GM21515 (cell line): ENCODE measurements around the gene WDR64.
"Not testable (repeated sequence)": the region's sequence is repeated elsewhere in the genome, so short reads cannot be mapped to it uniquely, and the experiment has no call there.

Experiments
- ATAC-seq: cut with Tn5 transposase; IDR thresholded peaks from one replicate; pipeline ENCODE4 v1.9.1; 2021; ENCODE audit not compliant: unreplicated experiment

The WDR64 gene

DNA sequence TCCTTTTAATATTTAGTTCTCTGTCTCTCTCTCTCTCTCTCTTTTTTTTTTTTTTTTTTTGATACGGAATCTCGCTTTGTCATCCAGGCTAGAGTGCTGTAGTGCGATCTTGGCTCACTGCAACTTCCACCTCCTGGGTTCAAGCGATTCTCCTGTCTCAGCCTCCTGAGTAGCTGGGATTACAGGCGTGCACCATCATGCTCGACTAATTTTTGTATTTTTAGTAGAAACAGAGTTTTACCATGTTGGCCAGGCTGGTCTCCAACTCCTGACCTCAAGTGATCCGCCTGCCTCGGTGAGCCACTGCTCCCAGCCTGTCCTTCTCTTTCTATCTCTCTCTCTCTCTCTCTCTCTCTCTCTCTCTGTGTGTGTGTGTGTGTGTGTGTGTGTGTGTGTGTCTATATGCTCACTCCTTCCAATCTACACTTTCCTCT is 83.4 kb downstream of the WDR64 start:
- not testable (repeated sequence) for ATAC-seq

DNA sequence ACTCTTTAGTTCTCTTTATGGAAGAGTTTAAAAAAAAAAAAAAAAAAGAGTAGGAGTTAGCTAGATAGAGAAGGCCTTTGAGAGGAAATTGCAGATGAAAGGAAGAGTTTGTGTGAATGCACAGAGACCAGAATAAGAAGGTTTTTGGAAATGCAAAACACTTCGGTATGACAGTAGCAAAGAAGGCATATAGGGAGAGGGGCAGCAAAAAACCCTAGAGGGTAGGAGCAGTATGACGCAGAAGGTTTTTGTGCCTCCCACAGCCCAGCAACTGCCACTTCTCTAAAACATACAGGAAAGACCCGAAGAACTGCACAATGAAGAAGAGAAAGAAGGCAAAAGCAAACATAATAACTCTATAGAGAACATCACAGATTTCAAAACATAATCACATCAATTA is 84.3 kb downstream of the WDR64 start:
- no peak for ATAC-seq

DNA sequence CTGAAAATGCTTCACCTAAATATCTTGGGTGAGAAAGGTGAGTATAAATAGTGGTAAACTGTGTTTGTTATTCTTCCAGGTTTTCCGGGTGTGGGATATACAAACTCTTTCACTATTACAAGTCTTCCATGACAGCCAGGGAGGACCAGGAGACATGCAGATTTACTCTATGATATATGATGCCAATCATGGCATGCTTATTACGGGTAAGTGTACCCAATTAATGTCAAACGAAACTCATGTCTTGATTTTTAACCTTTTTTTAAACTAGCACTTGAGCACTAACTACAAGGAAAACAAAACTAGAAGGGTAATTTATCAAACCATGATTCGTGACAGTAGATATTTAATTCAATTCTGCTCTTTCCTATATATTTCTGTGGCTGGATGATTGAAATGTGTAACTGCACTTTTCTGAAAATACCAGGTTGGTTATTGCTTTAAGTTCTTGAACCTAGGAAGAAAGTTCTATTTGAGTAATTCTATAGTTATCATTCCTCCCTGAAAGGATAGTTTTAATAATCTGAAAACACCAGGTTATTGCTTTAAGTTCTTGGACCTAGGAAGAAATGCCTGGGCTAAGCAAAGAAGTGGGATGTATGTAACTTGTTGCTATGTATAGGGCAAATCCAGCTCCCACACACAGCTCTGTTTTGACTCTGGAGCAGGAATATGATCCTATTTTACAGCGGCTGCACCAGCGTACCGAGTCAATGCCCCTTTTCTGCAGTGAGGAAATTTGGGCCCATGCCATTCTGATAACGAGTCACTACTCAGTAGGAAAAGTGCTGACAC is 86.4 kb downstream of the WDR64 start:
- ATAC-seq: no peak

DNA sequence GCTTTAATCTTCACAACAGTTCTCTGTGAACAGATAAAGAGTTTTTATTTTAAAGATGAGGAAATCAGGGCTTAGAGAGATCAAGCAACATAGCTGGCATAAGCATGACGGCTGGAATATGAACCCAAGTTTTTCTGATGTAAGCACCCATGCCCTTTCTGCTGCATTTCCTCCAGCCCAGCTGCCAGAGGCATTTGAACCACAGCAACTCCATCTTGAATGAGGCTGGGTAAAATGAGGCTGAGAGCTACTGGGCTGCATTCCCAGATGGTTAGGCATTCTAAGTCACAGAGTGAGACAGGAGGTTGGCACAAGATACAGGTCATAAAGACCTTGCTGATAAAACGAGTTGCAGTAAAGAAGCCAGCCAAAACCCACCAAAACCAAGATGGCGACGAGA is 90.0 kb downstream of the WDR64 start:
- ATAC-seq: no peak

DNA sequence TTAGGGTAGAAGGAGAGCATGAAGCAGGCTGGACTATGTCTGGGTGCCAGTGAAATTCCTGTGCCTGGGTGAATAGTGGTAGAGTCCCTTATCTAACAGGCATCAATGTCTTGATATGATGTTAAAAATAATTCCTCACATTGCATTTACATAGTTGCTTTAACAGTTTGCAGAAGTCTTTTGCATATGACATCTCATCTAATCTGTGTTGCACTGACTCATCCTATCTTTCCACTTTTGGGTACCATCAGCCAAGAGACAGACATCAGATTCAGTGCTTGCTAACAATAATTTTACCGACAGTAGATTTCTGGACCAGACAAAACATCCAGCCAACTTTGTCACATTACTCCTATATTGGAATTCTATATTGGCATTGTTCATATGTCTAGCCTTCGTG is 92.5 kb downstream of the WDR64 start:
- no peak for ATAC-seq

DNA sequence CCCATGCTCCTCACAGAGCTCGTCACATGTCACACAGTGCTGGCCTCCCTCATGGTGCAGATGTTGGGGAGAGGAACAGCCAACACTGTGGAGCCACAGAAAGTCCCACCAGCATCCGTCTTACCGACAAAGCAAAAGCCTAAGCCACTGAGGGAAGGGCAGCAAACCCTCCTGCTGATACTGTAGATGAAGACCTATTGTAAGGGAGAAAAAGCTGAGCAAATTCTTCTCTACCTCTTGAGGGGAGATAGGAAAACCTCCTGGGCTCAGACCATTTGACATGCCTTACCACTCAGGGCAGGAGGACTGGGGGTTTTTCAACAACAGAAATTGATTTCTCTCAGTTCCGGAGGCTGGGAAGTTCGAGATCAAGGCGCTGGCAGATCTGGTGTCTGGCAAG is 95.9 kb downstream of the WDR64 start:
- ATAC-seq: no peak

DNA sequence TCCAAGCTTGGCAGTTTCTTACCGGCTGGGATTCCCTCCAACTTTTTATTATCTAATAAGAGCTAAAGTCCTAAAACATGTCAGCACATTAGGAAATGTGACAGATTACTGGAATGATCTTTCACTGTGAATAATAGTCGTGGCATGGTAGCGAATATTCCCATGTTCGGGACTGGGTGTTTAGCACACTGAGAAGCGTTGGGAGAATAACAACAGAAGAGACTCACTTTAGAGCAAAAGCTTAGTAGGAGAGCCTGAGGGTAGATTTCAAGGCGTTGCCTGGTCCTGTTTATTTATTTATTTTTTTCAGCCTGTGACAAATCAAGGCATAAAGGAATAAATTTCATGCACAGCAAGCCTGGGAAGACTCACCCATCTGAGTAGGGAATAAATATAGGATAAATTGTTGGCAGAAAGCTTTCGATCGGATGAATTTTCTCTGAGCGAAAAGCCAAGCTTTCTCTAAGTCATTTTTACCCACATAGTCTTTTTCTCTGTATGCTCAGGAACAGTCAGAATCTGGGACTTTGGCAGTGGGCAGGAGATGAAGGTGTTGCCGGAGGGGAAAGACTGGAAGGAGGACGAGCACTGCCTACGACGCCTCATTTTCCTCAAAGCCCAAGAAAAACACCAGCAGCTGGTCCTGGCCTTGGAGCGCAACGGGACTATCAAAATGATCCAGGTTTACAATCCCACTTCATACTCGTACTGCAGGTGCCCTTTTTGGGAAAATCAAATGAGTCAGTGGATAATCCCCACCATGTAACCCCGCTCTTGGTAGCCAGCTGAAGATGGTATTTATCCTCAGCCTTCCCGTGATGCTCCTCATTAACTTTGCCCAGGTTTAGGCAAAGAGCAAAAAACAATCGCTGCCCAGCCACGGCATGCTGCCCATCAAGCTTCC is 97.2 kb downstream of the WDR64 start:
- no peak for ATAC-seq

DNA sequence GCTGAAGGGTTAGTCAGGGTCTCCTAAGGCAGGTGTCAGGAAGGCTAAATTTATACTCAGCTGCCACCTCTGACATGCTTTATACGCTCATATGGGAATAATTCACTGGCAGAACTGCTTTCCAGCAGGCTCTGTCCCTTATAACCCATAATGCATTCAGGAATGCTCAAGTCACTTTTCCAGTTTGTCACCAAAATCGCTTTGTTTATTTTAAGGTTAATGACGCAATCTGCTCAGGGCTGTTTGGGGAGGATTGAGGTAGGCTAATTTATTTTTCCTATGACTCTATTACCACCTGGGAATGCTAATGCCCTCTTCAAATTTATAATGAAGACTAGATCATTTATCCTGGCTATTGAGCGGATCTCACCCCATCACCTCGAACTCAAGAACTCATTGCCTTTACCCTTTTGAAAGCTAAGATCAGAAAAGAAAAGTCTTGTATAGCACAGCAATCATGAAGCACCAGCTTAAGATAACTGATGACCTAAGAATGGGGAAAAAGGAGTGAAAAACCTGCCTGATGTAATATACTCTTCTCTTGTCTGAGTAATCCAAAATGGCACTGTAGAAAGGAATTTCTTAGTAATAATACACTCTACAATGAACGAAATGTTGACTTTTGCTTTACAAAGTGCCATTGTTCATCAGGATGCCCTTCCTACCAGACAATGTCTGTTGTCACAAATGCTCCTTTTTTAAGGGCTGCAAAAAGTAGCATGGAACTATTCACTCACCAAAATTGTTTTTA is 98.0 kb downstream of the WDR64 start:
- ATAC-seq: no peak

DNA sequence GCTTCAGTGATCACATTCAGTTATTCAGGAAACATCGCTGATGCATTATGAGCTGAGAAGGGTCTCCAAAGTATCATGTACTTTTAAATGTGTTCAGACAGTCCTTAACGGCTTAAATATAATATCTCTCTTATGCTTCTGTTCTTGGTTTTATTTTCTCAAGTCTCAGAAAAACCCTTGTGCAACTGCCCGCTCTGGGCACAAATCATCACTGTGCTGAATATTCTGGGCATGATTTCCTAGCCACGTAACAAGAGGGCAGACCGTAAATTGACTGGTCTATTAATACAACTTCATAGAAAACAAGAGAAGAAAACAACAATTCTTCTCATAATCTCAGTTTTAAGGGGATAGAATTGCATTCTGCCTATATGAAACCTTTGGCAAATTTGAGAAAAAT is 99.4 kb downstream of the WDR64 start:
- no peak for ATAC-seq

DNA sequence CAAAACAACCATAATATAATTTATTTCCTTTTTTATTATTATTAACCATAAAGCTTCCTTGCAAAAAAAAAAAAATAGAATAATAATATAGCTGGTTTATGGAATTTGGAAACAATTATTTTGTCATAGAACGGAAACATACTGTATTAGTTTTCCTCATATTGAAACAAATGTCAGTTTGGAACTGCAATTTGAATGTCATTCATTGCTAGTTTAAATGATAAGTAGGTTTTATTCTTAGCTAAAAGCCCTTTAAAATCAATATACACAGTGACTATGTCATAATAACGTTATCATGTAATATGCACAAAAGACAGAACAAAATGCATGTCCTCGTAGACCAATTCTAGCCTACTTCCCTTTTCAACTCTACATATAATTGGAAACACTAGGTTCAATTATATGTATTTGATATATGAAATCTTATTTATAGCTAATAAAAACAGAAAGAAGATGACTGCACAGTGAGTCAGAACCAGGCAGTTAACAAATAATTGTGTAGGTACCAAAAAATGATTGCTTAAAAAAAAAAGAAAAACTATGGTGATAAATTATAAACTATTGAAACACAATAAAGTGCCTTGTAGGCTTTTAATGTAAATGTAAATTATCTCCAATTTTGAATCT is 110.7 kb downstream of the WDR64 start:
- no peak for ATAC-seq

DNA sequence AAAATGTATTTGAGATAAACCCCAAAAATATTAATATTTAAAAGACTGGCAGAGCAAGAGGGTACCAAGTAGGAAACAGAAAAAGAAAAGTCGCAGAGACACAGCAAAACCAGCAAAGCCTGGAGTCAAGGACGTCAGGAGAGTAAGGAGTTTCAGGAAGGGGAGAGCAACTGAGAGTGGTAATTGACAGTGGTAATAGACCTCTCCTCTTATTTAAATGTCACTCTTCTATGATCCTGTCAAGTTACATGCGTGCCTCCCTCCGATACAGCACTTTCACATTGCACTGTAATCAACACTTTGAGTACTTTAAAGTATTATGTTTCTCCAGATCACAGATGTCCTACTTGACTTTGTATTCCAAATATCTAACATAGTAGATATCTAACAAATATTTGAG is 113.3 kb downstream of the WDR64 start:
- no peak for ATAC-seq

DNA sequence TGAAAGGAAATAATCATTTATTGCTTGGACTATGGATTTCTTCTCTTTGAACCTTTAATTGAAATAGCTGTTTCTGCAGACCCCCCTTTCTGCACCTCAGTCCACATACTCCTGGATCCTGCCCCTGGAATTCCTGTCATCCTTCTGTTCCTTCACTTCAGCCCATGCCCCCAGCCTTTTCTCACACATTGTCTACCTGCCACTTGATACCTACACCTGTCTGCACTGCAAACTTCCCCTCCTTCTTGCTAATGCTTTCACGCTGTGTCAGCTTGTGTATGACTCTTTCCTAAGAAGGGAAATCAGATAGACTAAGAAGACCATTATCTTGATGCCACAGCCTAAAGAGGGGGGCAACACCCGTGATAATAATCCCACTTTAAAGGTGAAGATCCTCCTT is 115.7 kb downstream of the WDR64 start:
- no peak for ATAC-seq

DNA sequence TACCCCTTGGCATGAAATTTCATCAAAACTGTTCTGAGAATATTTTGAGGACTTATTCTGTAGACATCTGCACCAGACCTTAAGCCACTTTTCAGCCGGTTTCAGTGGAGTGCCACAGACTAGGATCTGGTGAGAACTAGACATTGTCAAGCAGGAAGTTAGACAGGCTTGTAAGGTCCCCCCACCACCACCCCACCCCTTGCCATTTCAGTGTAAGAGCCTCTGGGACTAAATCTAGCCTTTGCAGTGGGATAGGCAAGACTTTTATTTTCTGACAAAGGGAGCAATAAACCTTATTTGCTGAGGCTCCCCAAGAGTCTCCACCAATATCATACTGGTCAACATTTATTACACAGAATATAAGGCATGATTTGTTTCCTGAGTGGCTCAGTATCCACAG is 118.0 kb downstream of the WDR64 start:
- no peak for ATAC-seq

DNA sequence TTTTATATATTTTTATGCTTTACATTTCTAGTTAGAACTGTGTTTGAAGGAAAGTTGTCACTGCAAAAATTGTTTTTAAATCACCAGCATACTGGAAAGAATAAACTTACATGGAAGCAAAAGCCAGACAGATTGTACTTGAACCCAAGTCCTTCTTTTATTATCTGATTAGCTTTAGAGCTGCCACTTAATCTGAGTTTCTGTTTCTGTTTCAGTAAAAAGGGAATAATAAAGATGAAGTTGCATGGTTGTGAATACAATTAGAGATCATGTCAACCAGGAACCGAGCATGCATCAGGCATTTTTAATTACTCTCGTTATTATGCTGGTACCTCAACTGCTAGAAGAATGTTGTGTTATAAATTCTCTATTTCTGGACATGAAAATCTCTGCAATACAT is 119.0 kb downstream of the WDR64 start:
- ATAC-seq: no peak

DNA sequence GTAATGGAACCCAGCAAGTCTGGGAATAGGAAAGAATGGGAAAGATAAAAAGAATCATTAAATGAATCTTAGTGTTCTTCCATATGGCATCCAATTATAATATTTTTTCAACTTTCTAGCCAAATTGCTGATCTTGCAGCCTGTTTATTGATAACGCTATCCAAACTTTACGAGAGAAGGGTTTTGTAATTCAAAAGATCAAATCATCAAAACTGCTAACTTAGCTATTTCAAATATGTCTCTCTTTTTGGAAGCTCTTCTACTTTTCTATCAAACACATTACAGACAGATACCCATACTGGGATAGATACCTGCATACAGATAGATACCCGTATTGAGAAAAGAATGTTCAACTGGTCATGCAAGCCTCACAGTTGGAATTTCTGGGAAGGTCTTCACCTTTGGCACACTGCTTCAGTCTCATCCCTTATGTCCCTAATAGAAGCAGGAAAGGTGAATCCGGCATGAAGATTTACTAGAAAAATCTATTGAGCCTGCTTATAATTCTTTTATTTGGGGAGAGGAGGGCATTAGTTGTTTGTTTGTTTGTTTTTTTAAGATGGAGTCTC is 120.9 kb downstream of the WDR64 start:
- no peak for ATAC-seq

DNA sequence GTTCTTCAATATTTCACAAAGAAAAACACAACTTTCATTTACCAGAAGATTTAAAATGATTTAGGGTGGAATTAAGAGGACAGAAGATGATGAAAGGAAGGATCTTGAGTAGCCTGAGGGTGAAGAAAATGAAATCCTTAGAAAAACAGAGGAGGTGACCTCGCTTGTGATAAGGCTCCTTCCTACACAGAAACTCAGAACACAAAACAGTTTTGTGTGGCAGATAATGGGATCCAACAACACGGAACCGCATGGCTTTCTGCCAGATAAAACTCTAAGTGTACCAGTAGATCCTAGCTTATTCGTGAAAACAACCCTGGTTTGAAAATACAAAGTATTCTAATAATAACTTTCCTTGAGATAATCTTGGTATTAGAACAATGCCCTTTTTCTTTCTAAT is 121.9 kb downstream of the WDR64 start:
- ATAC-seq: no peak

DNA sequence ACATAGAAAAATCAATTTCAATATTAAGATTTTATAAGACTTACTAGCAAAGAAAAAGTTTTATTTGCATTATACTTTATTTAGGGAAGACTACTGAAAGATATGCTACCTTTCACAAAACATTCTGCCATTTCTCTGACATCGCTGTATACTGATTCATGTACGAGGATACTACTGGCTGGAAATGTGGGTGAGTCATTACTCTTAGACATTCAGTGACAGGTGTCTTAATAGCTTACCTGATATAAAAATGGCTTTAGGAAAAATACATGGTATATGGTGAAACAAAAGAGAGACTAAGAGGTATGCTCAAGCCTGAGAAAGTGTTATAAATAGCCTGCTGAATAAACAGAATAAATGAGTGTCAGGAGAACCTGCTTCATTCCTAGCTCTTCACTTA is 122.9 kb downstream of the WDR64 start:
- ATAC-seq: no peak

DNA sequence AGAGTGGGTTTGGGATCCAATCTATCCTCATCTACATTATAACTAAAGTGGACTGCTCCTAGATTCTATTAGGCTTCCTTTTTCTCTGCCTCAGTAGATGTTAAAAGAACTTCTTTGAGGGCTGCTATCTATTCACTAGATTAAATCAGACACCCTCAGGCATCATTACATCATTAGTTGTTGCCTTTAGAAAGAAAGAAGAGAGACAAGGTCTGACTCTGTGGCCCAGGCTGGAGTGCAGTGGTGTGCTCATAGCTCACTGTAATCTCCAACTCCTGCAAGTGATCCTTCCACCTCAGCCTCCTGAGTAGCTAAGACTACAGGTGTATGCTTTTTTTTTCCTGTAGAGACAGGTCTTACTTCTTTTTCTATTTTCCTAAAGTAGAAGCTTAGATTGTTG is 124.8 kb downstream of the WDR64 start:
- no peak for ATAC-seq

DNA sequence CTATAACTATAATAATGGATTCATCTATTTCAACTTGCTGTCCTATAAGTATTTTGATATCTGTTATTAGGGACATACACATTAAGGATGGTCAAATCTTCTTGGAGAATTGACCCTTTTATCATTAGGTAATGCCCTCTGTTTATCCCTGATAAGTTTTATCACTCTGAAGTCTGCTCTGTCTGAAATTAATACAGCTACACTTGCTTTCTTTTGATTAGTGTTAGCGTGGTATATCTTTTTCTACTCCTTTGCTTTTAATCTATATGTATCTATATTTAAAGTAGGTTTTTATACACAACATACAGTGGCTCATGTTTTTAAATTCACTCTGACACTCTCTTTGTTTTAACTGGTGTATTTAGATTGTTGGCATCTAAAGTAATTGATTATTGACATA is 126.0 kb downstream of the WDR64 start:
- no peak for ATAC-seq

DNA sequence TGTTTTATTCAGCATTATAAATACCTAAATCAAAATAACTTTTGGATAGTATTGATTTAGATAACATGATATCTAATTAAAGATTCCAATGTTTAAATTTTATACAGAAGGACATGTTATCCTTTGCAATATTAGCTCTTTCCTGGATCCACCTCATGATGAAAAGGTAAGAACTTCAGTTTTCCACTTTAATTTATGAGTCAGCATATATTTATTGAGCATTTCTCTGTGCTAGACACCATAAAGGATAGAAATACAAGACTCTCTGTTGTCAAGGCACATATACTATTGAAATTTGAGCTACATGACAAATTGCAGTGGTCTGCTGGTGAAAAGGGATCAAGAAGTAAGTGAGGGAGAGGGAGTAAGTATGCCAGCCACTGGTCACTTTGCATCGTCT is 127.8 kb downstream of the WDR64 start:
- no peak for ATAC-seq

DNA sequence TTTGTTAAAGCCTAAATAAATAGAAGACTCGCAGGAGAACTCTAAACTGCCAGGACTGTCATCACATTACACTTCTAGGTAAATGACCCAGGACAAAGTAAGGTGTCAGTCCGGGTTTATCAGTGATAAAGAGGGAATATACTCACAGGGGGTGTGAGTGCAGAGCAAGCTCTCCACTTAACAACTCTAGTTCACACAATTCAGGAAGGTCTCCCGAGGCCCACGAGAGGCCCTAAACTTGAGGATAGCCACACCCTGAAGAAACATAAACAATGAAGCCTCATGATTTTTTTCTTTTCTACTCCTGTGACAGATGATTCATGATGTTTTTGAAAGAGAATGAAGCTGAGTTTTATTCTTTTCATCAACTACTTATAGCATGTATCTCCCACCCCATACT is 130.3 kb downstream of the WDR64 start:
- ATAC-seq: no peak
